Spleen (tissue), 11 donors: ENCODE results near the gene TTC38. TPM values are rescaled to one million over a fixed set of nuclear protein-coding genes. Genes with fewer than 3 reads are reported as not detected.

ENCODE experiments used
- DNase-seq: peaks from one replicate; pipeline ENCODE4 v3.0.0-alpha.2; 2020
- H3K27ac ChIP-seq, 8 donors: fragments of 200-600 bp; sonication (generic) in 7 of 8; 1 replicate in 4 of 8; 2 replicates in 4 of 8; pipeline versions ENCODE4 v1.5.0 to v1.8.0; 2016 to 2021; ENCODE audit warnings: inconsistent platforms in 4 of 8, mild to moderate bottlenecking in 4 of 8, moderate library complexity in 1 of 8
- H3K27me3 ChIP-seq, 7 donors: fragments of 200-600 bp; sonication (generic) in 6 of 7; replicated peaks in 1 of 7; 1 replicate in 4 of 7; 2 replicates in 3 of 7; pipeline versions ENCODE4 v1.5.0 to v1.8.0; 2016 to 2021; ENCODE audit warnings: inconsistent platforms in 3 of 7, mild to moderate bottlenecking in 1 of 7
- H3K36me3 ChIP-seq, 6 donors: fragments of 200-600 bp; sonication (generic) in 5 of 6; 1 replicate in 4 of 6; 2 replicates in 2 of 6; pipeline versions ENCODE4 v1.5.0 to v1.8.0; 2016 to 2021; ENCODE audit warnings: inconsistent platforms in 2 of 6
- H3K4me1 ChIP-seq, 6 donors: fragments of 200-600 bp; sonication (generic) in 5 of 6; 1 replicate in 3 of 6; 2 replicates in 3 of 6; pipeline versions ENCODE4 v1.5.0 to v1.8.0; 2016 to 2021; ENCODE audit warnings: inconsistent platforms in 3 of 6
- H3K4me3 ChIP-seq, 8 donors: fragments of 200-600 bp; sonication (generic) in 7 of 8; 1 replicate in 4 of 8; 2 replicates in 4 of 8; pipeline versions ENCODE4 v1.5.0 to v1.8.0; 2016 to 2021; ENCODE audit warnings: inconsistent platforms in 4 of 8, mild to moderate bottlenecking in 4 of 8, moderate library complexity in 2 of 8
- H3K9me3 ChIP-seq, 8 donors: fragments of 200-600 bp; sonication (generic) in 7 of 8; 1 replicate in 4 of 8; 2 replicates in 4 of 8; pipeline versions ENCODE4 v1.5.0 to v1.8.0; 2016 to 2021; ENCODE audit warnings: inconsistent platforms in 4 of 8
- CTCF ChIP-seq, 11 experiments: fragments of 200-600 bp in 7 of 11; fragments of 450-650 bp in 4 of 11; sonication (generic) in 4 of 11; IDR thresholded peaks in 8 of 11; conservative IDR thresholded peaks in 3 of 11; 1 replicate in 7 of 11; 2 replicates in 4 of 11; pipeline versions ENCODE4 v1.4.0 to v1.8.0; 2016 to 2021; ENCODE audit warnings: antibody characterized with exemption in 11 of 11, inconsistent platforms in 4 of 11, mild to moderate bottlenecking in 1 of 11
- POLR2A ChIP-seq, 3 donors: fragments of 450-650 bp; IDR thresholded peaks; one replicate each; pipeline ENCODE4 v1.5.1; 2017; ENCODE audit warnings: antibody characterized with exemption in 3 of 3, mild to moderate bottlenecking in 1 of 3
- POLR2AphosphoS5 ChIP-seq, 3 donors: sonication (generic); formaldehyde crosslinking; IDR thresholded peaks; one replicate each; pipeline ENCODE4 v1.5.1; 2017; ENCODE audit warnings: antibody characterized with exemption in 3 of 3
- whole genome bisulfite sequencing, 5 donors: extraction: QIAGEN DNeasy Blood & Tissue Kit in 3 of 5; methylation state at CpG; one replicate each; pipeline versions ENCODE4 v1.1.5 to v1.1.7; 2013 to 2018; 5-methylcytosine and 5-hydroxymethylcytosine counted together
- intact Hi-C: fragments of 100-400 bp; cut with DNase I; formaldehyde crosslinking; loops from one replicate; pipeline ENCODE4 v1.15.0; 2023; ENCODE audit warnings: low total_unique reads
- polyA plus RNA-seq, 3 donors: library from polyadenylated mRNA; stranded (reverse); fragments of 200-250 nt; gene quantifications; one replicate each; pipeline ENCODE4 v1.2.1, GENCODE V29; 2013
- total RNA-seq, 7 donors: library from RNA; depleted of rRNA in 3 of 7; stranded (reverse); fragments of >200 nt in 3 of 7; fragmentation: NEBNext Ultra II Directional in 4 of 7; extraction: Animal tissue kit (Norgen Biotek cat#: 25700) in 4 of 7; gene quantifications; one replicate each; pipeline versions ENCODE4 v1.1.0 to v1.2.1, GENCODE V29; 2016 to 2021
- donor health status: healthy with polysubstance abuse.
- donor health status: DM: no; HTN: no; CAD: no; lungs with moderate emphysema.
- donor health status: DM: no; HTN: no; CAD: no.
- donor health status: Bipolar disorder and iron deficiency.
- donor health status: healthy.
- donor health status: DM: no; HTN: no; CAD: no.
- donor health status: DM: yes; HTN: yes; CAD: no.

TTC38 gene
- total and polyA plus RNA-seq, 10 donors = 13.8 to 51.9 (median 33.1) TPM

DNA sequence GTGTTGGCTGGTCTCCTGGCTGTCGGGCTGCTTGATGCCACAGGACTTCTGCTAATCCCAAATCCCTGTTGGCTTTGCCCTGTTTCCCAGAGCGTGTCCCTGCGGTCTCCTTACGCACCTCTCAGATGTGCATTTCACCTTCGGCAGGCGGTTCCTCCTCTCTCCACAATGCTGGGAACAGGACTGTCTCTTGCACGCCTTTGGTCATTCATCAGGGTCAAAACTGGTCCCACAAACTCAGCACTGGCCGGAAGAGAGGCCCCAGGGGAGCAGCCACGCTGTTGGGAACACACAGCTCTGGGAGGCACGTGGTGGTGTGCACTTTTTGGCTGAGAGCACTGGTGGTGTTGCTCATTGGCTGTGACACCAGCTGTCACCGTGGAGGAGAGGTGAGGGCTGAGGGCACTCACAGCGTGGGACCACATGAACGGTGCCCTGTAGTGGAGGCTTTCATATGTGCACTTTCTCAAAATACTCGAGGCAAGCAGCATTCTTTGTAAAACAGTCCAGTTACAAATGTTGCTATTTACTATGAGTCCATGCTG lies 52.4 kb downstream of the TTC38 start:
- WGBS, 5 donors = 92 to 97% (median 95%) methylated on average over 13 to 14 of the region's 14 CpGs
- Histone ChIP-seq H3K4me1 (no peaks in the 10 kb centered on the region), H3K4me3 (no peak overlapping the region), H3K27me3 (no peaks in the 10 kb centered on the region), H3K36me3 (peaks cover 0 to 96% (median 0%) of the 10 kb centered on the region in 6 donors), H3K9me3 (no peaks in the 10 kb centered on the region), H3K27ac (no peak overlapping the region)
- TF ChIP-seq CTCF (IDR thresholded peaks at IDR 0.05 in 8 of 11, conservative IDR thresholded peaks at IDR 0.05 in 3 of 11) (no peak), POLR2AphosphoS5 (IDR thresholded peaks at IDR 0.05) (no peak), POLR2A (IDR thresholded peaks at IDR 0.05) (no peak)
- no peak for DNase-seq
- intact Hi-C loops = no loop called here

DNA sequence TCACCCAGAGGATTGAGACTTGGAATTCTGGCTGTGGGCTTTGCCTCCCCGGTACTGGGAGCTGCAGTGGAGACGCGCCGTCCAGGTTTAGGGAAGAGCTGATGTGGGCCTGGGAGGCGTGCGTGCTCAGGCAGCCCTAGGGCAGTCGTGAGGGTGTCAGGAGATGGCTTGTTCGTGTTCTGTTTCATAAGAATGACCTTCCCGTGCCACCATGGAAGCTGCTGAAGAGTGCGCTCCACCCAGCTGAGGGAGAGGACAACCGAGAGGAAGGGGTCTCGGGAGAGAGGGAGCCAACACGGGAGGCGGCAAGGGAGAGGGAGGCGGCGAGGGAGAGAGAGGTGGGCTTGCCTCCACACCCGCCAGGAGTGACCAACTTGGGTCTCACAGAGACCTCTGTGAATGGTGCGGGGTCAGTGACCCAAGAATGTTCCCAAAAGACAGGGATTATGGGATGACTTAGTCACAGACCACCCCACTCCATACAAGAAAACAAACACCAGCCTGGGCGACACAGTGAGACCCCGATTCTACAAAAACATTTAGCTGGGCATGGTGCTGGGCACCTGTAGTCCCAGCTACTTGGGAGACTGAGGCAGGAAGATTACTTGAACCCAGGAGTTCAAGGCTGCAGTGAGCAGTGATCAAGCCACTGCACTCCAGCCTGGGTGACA lies 53.0 kb downstream of the TTC38 start:
- intact Hi-C loops = no loop called here
- H3K27me3 ChIP-seq = no peaks in the 10 kb centered on the region
- DNase-seq = no peak
- H3K27ac ChIP-seq = no peak overlapping the region
- peaks cover 0 to 96% (median 0%) of the 10 kb centered on the region in 6 donors for H3K36me3 ChIP-seq
- 94 to 98% (median 97%) methylated on average over 20 of the region's 20 CpGs for WGBS, 5 donors
- no peaks in the 10 kb centered on the region for H3K4me1 ChIP-seq
- no peak for TF ChIP-seq CTCF (IDR thresholded peaks at IDR 0.05 in 8 of 11, conservative IDR thresholded peaks at IDR 0.05 in 3 of 11)
- TF ChIP-seq POLR2AphosphoS5 (IDR thresholded peaks at IDR 0.05) = no peak
- no peak for TF ChIP-seq POLR2A (IDR thresholded peaks at IDR 0.05)
- no peaks in the 10 kb centered on the region for H3K9me3 ChIP-seq
- H3K4me3 ChIP-seq = no peak overlapping the region

- Histone ChIP-seq H3K4me1 (no peaks in the 10 kb centered on the region), H3K4me3 (no peak overlapping the region), H3K27me3 (no peaks in the 10 kb centered on the region), H3K27ac (no peak overlapping the region), H3K36me3 (peaks cover 0 to 96% (median 0%) of the 10 kb centered on the region in 6 donors), H3K9me3 (no peaks in the 10 kb centered on the region)
- intact Hi-C loops = no loop called here
- peak; percentile 56 for DNase-seq
- 93 to 97% (median 95%) methylated on average over 13 to 15 of the region's 15 CpGs for WGBS, 5 donors
- TF ChIP-seq CTCF (IDR thresholded peaks at IDR 0.05 in 8 of 11, conservative IDR thresholded peaks at IDR 0.05 in 3 of 11) (no peak), POLR2AphosphoS5 (IDR thresholded peaks at IDR 0.05) (no peak), POLR2A (IDR thresholded peaks at IDR 0.05) (no peak)
These were observed 54.9 kb downstream of the TTC38 start for GRCh38 chr22:46322711-46323110.

DNA sequence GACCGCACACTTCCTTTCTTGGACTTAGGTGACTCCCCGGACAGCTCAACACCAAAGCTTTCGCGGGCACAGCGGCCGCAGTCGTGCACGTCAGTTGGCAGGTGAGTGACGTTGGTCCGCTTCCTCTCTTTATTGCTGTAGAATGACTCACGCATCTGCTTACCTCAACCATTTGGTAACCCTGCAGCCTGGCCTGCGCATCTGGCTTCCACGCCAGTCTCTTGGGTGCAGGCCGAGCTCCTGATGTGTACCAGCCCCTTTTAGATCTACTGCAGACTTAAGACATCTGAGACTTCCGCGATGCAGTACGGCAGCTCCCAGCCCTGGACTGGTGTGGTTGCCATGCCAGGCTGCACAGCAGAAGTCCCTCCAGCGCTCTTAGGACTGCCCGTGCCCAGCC lies 55.4 kb downstream of the TTC38 start:
- H3K27me3 ChIP-seq = no peaks in the 10 kb centered on the region
- no peak for TF ChIP-seq POLR2AphosphoS5 (IDR thresholded peaks at IDR 0.05)
- TF ChIP-seq POLR2A (IDR thresholded peaks at IDR 0.05) = no peak
- TF ChIP-seq CTCF (IDR thresholded peaks at IDR 0.05 in 8 of 11, conservative IDR thresholded peaks at IDR 0.05 in 3 of 11) = no peak
- peaks cover 0 to 96% (median 0%) of the 10 kb centered on the region in 6 donors for H3K36me3 ChIP-seq
- H3K4me3 ChIP-seq = no peak overlapping the region
- no peaks in the 10 kb centered on the region for H3K4me1 ChIP-seq
- WGBS, 5 donors = 93 to 96% (median 95%) methylated on average over 19 of the region's 19 CpGs
- intact Hi-C loops = no loop called here
- no peak overlapping the region for H3K27ac ChIP-seq
- peak; percentile 61 for DNase-seq
- H3K9me3 ChIP-seq = no peaks in the 10 kb centered on the region
